Ishikawa (cell line): ENCODE results near the gene BLM.

ENCODE experiments used
- CEBPB ChIP-seq: IDR thresholded peaks from 2 replicates; pipeline ENCODE4 v1.6.1; 2012
- CREB1 ChIP-seq: IDR thresholded peaks from 2 replicates; pipeline ENCODE4 v1.6.1; 2012; ENCODE audit warnings: low read depth
- EGR1 ChIP-seq: IDR thresholded peaks from 2 replicates; pipeline ENCODE4 v1.6.1; 2012
- EP300 ChIP-seq: IDR thresholded peaks from 2 replicates; pipeline ENCODE4 v1.6.1; 2012; ENCODE audit warnings: borderline replicate concordance
- FOXM1 ChIP-seq: IDR thresholded peaks from 2 replicates; pipeline ENCODE4 v1.6.1; 2012; ENCODE audit warnings: low read depth, borderline replicate concordance
- NFIC ChIP-seq: IDR thresholded peaks from 2 replicates; pipeline ENCODE4 v1.6.1; 2012
- RAD21 ChIP-seq: IDR thresholded peaks from 2 replicates; pipeline ENCODE4 v1.6.1; 2012; ENCODE audit warnings: low read depth
- REST ChIP-seq: IDR thresholded peaks from 2 replicates; pipeline ENCODE4 v1.6.1; 2012; ENCODE audit warnings: low read depth, mild to moderate bottlenecking
- TAF1 ChIP-seq: IDR thresholded peaks from 2 replicates; pipeline ENCODE4 v1.6.1; 2012; ENCODE audit warnings: low read depth, mild to moderate bottlenecking
- TCF12 ChIP-seq: IDR thresholded peaks from 2 replicates; pipeline ENCODE4 v1.6.1; 2012; ENCODE audit warnings: low read depth
- TEAD4 ChIP-seq: IDR thresholded peaks from 2 replicates; pipeline ENCODE4 v1.6.1; 2012
- YY1 ChIP-seq: IDR thresholded peaks from 2 replicates; pipeline ENCODE4 v1.6.1; 2012; ENCODE audit warnings: low read depth
- ZBTB7A ChIP-seq: IDR thresholded peaks from 2 replicates; pipeline ENCODE4 v1.6.1; 2012; ENCODE audit warnings: low read depth
- TF ChIP-seq, protein P1 (sequence below): IDR thresholded peaks from 2 replicates; pipeline ENCODE4 v1.6.1; 2012
- TF ChIP-seq, protein P2 (sequence below): IDR thresholded peaks from 2 replicates; pipeline ENCODE4 v1.6.1; 2012

Gene BLM

GRCh38 chr15:90761629-90762028, 44.5 kb downstream of the BLM start:
- TF ChIP-seq EP300: no peak
- no peak for TF ChIP-seq CREB1
- TF ChIP-seq, protein P1, sequence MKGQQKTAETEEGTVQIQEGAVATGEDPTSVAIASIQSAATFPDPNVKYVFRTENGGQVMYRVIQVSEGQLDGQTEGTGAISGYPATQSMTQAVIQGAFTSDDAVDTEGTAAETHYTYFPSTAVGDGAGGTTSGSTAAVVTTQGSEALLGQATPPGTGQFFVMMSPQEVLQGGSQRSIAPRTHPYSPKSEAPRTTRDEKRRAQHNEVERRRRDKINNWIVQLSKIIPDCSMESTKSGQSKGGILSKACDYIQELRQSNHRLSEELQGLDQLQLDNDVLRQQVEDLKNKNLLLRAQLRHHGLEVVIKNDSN: no peak
- no peak for TF ChIP-seq CEBPB
- TF ChIP-seq YY1: no peak
- no peak for TF ChIP-seq FOXM1
- no peak for TF ChIP-seq NFIC
- no peak for TF ChIP-seq TAF1
- no peak for TF ChIP-seq TEAD4
- TF ChIP-seq TCF12: no peak
- no peak for TF ChIP-seq REST
- no peak for TF ChIP-seq RAD21
- no peak for TF ChIP-seq EGR1
- TF ChIP-seq ZBTB7A: no peak
- TF ChIP-seq, protein P2, sequence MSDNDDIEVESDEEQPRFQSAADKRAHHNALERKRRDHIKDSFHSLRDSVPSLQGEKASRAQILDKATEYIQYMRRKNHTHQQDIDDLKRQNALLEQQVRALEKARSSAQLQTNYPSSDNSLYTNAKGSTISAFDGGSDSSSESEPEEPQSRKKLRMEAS: no peak

- no peak for TF ChIP-seq NFIC
- no peak for TF ChIP-seq CEBPB
- TF ChIP-seq YY1: no peak
- no peak for TF ChIP-seq EGR1
Measured at GRCh38 chr15:90762109-90762508, 45.0 kb downstream of the BLM start.

DNA sequence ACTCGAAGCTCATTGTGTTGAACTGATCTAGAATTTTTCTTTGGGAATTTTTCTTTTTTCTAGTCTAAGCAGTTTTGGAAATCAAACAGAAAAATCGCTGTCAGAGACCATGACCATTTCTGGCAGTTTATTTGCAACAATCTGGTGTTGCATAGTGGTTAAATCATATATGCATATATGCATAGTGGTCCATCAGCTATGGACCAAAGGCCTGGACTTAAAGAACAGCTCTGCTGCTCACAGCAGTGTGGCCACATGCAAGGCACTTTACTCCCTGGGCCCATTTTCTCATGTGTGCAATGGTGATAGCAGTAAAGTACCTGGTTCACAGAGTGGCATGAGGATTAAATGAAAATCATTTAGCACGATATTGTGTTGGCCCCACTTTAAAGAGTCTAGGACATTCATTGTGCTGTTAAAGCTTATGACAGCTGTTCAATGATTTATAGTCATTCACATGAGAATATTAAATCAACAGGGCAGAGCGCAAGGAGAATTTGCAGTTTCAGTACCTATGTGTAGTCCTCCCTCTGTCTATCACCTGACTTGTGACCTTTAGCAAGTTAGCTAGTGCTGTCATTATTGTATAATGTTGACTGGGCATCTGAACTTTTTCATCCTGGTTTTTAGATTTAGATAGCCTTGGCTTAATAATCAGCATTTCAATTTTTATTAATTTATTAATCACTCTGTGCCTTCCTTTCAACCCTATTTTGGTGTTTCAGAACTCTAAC, 46.4 kb downstream of the BLM start:
- TF ChIP-seq EGR1 (no peak), NFIC (no peak), TCF12 (no peak), EP300 (no peak), CREB1 (no peak), REST (no peak), TEAD4 (no peak), FOXM1 (no peak), TAF1 (no peak), YY1 (no peak), CEBPB (no peak)
- TF ChIP-seq, protein P2: no peak

GRCh38 chr15:90765531-90765930, 48.4 kb downstream of the BLM start:
- no peak for TF ChIP-seq NFIC
- no peak for TF ChIP-seq ZBTB7A
- no peak for TF ChIP-seq TEAD4
- no peak for TF ChIP-seq CEBPB
- TF ChIP-seq EP300: no peak
- no peak for TF ChIP-seq TCF12
- TF ChIP-seq, protein P2: no peak
- no peak for TF ChIP-seq RAD21
- no peak for TF ChIP-seq YY1
- no peak for TF ChIP-seq TAF1
- TF ChIP-seq, protein P1: no peak
- no peak for TF ChIP-seq EGR1
- no peak for TF ChIP-seq CREB1
- TF ChIP-seq REST: no peak
- no peak for TF ChIP-seq FOXM1
